AG04449 (cell line): Measurements from ENCODE around the gene LDLRAD4.
"Not testable (repeated sequence)": the region's sequence is repeated elsewhere in the genome, so short reads cannot be mapped to it uniquely, and the experiment has no call there.

Experiments used
- CTCF ChIA-PET: fragments of 350-600 bp; formaldehyde crosslinking; extraction: SDS; loops from one replicate; lab custom pipeline; 2021; ENCODE audit warnings: antibody characterized with exemption; lab: Yijun Ruan, JAX
- POLR2A ChIA-PET: fragments of 400-600, 350-600 bp; formaldehyde crosslinking; extraction: SDS; loops from one replicate; lab custom pipeline; 2020; ENCODE audit warnings: antibody characterized with exemption, inconsistent platforms; lab: Yijun Ruan, JAX
- DNase-seq: peaks from one replicate; pipeline ENCODE4 v3.0.0-alpha.2; 2010; ENCODE audit warnings: low read depth, low spot score
- H3K4me3 ChIP-seq: 2 replicates; pipeline ENCODE4 v1.5.1; 2011; ENCODE audit warnings: low read depth, mild to moderate bottlenecking, control low read depth, low read length
- CTCF ChIP-seq: IDR thresholded peaks from one replicate; pipeline ENCODE4 v1.5.1; 2011; ENCODE audit warnings: mild to moderate bottlenecking, moderate library complexity, low read length, control low read depth, inconsistent platforms; ENCODE audit not compliant: insufficient read depth; ENCODE audit errors: missing control alignments

The LDLRAD4 gene

GRCh38 chr18:13474336-13474735 is 255.8 kb downstream of the LDLRAD4 start:
- DNase-seq: no peak
- no peak overlapping the region for H3K4me3 ChIP-seq
- TF ChIP-seq CTCF: no peak
- ChIA-PET POLR2A (no interaction called here), CTCF (no interaction called here)

- DNase-seq: no peak
- no peak for TF ChIP-seq CTCF
- ChIA-PET POLR2A (no interaction called here), CTCF (no interaction called here)
- no peak overlapping the region for H3K4me3 ChIP-seq
Observed at GRCh38 chr18:13474907-13475545, 256.5 kb downstream of the LDLRAD4 start.

DNA sequence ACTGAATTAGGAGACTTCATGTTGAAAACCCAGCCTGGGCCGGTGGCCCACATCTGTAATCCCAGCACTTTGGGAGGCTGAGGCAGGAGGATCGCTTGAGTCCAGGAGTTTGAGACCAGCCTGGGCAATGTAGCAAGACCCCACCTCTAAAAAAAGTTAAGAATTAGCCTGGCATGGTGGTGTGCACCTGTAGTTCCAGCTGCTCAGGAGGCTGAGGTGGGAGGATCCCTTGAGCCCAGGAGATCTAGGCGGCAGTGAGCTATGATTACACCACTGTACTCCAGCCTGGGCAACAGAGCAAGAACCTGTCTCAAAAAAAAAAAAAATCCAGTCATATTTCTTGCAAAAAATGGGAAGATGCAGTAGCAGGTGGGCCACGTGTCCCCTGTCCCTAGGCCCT is 257.8 kb downstream of the LDLRAD4 start:
- H3K4me3 ChIP-seq, CTCF ChIA-PET, DNase-seq, POLR2A ChIA-PET: not testable (repeated sequence)

DNA sequence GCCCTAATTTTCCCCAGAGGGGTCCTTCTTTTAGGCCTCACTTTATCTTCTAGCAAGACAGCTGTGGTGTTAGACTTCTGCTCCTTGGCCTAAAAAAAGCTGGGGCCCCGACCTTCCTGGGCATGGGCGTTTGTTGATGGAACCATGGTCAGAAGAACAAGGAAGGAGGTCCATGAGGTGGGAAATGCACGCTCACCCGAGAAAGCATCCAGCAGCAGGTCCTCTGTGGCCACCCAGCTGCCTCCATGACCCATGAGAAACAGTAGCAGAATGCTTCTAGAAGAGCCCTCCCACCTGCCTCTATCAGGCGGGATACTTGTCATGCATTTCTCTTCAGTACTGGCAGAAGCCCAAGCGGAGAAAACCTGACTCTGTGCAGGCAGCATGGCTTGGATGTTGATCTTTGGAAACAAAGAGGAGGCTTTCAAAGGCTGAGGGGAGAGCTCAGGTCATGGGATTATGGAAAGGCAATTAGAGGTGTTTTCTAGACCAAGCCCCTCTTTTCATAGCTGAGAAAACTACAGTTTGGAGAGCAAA is 258.7 kb downstream of the LDLRAD4 start:
- H3K4me3 ChIP-seq: no peak overlapping the region
- ChIA-PET CTCF (no interaction called here), POLR2A (no interaction called here)
- no peak for DNase-seq
- TF ChIP-seq CTCF: no peak

DNA sequence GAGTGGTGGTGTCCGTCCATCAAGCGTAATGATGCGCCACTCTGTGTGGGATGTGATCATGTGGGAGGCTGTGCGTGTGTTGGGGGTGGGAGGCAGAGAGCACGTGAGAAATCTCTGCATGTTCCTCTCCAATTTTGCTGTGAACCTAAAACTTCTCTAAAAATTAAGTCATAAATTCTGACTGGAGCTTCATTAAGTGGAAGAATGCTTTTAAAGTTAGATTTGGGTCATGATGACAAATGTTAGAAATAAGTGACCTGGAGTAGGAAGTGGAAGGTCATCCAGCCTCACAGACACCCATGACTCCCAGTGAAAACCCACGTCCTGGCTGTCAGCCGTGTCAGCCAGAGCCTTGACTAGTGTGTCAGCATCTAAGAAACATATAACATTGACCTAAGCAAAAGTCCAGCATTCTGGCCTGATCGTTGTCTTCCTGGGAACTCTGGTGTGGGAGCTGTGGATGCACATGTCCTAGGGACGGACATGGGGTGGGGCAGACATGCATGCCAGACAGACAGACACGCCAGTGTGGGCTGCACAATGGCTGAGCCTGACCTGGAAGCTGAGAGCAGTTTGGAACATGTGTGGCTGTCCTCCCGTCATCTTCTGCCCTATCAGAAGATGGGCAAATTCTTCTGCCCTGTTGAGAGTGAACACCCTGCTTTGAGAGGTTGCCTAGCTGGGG is 262.2 kb downstream of the LDLRAD4 start:
- ChIA-PET POLR2A (no interaction called here), CTCF (no interaction called here)
- no peak overlapping the region for H3K4me3 ChIP-seq
- no peak for TF ChIP-seq CTCF
- DNase-seq: no peak

DNA sequence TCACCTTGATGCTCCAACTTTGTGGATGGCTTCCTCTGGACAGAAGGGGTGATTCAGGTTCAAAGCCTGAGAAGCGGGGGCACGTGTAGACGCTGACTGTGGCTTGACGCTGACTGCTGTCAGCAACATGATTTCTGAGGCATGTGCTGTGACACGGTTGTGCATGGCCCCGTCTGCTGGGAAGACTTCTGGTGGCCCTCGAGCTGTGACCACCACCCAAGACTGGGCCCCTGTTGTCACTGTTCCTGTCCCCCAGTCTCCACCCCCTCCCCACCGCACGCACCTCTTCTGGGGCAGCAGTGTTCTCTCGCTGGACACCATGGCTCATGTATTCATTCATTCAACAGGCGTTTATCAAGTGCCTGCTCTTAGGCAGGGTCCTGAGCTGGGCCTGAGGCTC is 262.8 kb downstream of the LDLRAD4 start:
- ChIA-PET POLR2A (no interaction called here), CTCF (no interaction called here)
- no peak overlapping the region for H3K4me3 ChIP-seq
- no peak for TF ChIP-seq CTCF
- no peak for DNase-seq
